SHP77 (cell line): ENCODE data around the gene L3MBTL4.
"Not testable (repeated sequence)": the region's sequence is repeated elsewhere in the genome, so short reads cannot be mapped to it uniquely, and the experiment has no call there.

Experiments
- DNase-seq, 2 experiments: peaks; one replicate each; lab custom pipeline; 2025; lab: John Stamatoyannopoulos, UW

L3MBTL4 gene

DNA sequence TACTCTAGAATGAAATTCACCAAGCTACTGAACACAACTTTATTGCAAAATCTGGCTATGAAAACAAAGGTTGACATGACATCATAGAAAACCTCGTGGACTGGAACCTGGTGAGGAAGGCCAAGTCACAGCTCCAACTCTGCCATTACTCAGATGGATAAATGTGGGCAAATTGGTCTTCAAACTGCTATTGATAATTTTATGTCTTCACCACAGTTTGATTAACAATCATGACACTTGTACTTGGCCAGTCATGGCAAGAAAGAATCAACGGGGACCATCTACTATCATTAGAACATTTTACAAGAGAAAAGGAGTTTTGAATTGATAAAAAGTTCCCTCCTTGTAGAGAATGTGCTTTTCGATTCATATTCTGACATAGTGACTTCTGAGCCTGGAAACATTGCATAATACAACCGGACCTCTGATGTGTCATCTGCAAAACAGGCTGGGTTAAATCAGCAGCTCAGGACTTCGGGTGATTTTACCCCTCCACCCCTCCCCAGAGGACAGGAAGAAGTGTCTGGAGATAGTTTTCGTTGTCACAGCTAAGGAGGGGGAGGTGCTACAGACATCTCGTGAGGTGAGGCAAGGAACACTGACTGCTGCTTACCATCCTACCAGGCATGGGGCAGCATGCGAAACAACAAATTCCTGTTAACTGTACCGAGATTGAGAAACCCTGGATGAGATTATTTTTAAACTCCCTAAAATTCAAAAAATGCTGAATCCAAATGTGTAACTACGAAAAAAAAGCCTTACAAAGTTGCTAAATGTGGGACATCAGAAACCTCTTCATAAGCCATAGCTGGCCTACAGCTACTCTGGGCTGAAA is 8.4 kb downstream of the L3MBTL4 start:
- no peak for DNase-seq

DNA sequence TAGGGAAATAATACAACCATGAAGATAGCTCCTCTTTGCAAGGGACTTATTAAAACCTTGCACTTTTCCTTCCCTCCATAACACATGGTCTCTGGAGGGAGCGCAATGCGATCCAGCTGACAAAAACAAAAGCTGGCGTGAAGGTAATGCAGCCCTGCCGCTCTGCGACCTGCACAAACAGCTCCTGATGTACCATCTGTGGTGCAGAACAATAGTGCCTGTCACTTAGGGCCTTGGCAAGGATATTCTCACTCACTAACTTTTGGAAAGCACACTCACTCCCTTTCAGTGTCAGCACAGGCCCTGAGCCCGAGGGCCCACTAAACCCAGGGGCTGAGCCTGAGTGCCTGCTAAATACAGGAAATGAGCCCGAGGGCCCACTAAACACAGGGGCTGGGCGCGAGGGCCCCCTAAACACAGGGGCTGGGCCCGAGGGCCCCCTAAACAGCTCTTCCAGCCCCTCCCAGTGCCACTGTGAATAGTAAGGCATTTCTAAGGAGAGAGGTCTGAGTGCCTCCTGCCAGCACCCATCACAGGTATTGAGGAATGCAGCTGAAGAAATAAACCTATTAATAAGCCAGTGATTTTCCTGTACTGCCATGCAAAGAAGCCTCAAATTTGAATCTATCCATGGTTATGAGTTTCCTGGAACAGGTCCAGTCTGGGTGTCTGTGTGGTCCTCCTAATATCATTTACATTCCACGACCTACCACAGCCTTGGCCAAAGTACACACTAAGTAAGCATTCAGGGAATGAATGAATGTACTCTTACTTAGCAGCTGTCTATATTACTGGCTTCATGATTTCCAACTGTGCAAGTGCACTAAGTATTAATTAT is 9.3 kb downstream of the L3MBTL4 start:
- DNase-seq = no peak

DNA sequence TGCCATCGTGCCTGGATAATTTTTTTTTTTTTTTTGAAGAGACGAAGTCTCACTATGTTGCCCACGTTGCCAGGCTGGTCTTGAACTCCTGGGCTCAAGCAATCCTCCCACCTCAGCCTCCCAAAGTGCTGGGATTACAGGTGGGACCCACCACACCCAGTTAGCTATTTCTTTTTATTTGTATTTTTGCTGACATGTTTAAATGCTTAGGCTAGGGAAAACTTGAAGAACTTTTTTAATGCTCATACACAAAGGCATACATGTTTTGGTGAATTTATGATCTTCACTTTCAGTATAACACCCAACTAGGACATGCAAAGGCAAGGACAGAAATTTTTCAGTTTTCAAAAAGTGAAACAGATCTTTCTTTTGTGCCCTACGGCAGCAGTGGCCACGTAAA is 9.9 kb downstream of the L3MBTL4 start:
- no peak for DNase-seq

DNA sequence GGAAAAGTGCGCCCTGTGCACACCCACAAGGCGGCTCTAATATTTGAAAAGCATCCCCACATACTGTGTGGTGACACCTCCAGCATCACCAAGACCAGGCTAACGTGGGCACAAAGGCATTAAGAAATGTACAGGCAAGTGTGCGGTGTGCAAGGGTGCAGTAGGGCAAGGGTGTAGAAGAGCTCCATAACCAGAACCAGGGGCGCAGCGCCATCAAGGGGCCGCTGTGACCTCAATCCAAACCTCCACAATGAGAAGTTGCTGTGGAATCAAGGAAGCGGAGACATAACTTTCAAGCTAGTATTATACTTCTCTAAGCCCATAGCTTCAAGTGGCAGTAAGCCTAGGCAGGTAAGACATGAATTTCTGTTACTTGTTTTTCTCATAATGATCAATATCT is 13.0 kb downstream of the L3MBTL4 start:
- DNase-seq = peak in 1 of 2 experiments; percentile 0

DNA sequence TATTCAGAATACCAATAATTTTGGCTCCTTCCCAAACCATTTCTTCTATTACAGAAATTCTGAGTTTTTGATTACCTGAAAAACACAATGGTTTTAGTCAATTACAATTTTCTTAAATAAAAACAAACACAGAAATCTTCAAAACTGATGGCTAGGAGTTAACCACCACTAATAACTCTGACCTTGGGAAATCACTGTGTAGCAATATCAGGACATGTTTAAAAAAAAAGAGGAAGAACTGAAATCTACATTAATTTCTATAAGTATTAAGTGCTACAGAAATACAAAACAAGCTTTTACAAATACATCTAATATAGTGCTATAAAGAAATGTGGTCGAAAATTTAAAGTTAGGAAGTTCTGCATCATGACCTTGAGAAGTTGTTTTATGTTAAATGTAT is 14.9 kb downstream of the L3MBTL4 start:
- DNase-seq = no peak

DNA sequence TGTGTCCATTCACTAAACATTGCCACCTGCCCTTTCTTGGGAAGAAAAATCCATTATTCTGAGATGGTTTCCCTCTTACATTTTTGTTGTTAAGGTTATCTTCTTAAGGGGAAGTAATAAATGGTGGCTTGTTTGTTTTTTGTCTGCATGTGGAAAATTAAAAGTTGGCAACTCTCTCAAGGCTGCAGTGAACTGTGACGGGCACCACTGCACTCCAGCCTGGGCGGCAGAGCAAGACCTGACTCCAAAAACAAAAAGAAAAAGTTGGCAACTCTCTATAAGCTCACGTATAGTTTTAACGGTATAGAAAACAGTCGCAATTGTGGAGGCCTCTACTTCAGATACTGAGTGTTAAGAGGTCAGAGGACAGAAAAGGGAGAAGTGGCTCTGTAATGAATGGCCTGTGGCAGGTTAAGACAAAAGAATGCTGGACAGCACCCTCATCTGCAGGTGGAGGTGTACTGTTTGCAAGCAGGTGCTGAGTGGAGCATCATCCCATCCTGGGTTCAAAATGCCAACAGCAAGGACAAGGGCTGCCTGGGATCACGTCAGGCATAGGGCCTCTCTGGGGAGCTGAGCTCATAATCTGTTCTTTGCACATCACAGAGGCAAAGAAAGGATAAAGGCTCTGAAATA is 16.7 kb downstream of the L3MBTL4 start:
- no peak for DNase-seq

DNA sequence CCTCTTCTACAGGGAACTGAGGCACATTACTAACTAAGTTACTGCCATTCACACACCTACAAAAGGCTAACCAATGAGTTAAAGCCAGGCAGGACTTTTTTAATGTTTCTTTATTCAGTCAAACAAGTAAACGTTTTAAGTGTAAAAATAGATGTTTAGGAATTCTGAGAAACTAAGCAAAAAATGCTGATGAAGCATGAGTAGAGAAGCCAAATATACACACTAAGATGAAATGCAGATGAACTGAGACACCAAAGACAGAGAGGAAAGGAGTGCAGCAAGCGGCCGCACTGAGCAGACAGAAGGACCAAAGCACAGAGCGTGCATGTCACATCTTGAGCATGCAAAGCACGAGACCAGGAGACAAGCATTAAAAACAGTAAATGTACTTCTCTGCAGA is 17.9 kb downstream of the L3MBTL4 start:
- DNase-seq = no peak

DNA sequence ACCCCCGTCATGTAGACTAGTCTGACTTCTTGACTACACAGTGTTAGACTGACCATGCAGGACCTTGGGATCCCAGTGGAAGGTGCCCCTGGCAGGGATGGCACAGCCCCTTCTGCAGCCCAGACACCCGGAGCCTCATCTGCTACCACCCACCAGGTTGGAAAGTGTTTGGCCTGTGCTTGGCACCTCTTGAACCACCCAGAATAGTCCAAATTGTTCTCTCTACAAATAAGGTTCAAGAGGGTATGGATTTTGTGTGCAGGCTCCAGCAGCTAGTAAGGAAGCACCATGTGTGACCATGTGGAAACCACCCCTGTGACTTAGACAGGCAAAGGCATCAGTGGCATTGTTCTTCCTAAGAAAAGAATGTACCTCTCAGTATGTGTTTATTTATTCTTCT is 18.4 kb downstream of the L3MBTL4 start:
- DNase-seq = no peak

DNA sequence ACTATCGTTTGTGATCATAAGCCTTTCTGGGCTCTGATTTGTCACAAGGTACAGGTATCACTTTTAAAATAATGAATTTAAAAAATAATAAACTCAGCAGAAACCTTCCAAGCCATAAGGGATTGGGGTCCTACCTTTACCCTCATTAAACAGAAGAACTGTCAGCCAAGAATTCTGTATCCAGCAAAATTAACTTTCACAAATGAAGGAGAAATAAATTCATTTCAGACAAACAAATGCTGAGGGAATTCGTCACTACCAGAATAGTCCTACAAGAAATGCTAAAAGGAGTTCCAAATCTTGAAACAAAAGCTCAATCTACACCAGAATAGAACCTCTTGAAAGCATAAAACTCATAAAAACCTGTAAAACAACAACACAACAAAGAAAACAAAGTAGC is 25.7 kb downstream of the L3MBTL4 start:
- no peak for DNase-seq

DNA sequence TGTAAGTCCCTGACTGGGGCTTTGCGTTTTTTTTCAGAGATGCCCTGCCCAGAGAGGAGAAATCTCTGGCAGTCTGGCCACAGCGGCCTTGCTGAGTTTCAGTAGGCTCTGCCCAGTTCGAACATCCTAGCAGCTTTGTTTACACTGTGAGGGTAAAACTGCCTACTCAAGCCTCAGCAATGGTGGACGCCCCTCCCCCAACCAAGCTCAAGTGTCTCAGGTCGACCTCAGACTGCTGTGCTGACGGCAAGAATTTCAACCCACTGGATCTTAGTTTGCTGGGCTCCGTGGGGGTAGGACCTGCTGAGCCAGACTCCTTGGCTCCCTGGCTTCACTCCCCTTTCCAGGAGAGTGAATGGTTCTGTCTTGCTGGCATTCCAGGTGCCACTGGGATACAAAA is 31.7 kb downstream of the L3MBTL4 start:
- DNase-seq = peak; percentile 12 to 34

DNA sequence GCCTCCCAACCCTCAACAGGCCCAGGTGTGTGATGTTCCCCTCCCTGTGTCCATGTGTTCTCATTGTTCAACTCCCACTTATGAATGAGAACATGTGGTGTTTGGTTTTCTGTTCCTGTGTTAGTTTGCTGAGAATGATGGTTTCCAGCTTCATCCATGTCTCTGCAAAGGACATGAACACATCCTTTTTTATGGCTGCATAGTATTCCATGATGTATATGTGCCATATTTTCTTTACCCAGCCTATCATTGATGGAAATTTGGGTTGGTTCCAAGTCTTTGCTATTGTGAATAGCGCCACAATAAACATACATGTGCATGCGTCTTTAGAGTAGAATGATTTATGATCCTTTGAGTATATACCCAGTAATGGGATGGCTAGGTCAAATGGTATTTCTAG is 37.2 kb downstream of the L3MBTL4 start:
- not testable (repeated sequence) for DNase-seq

DNA sequence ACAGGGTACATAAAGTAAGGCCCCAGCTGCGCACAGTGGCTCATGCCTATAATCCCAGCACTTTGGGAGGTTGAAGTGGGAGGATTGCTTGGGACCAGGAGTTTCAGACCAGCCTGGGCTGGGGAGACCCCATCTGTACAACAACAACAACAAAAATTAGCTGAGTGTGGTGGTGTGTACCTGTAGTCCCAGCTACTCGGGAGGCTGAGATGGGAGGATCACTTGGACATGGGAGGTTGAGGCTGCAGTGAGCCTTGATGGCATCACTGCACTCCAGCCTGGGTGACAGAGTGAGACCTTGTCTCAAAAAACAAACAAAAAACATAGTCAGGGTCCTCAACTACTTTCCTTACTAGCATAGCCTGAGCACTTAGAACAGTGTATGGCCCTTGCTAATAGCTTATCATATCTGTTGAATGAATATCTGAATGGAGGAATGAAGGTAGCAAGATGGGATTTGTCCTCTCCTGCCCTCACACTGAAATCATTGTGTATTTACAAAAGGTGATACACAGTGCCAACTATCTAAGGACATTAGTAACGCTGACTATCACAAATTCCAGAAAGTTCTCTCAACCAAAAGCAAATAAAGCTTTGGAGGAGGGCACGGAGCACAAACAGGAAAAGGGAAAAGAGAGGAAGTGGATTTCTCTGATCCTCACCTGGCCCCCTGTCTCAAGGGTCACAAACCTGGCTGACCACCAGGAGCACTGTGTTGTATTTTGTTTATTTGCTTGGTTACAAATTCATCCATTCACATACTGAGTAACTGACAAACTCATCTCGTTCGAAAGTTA is 38.1 kb downstream of the L3MBTL4 start:
- DNase-seq = no peak

DNA sequence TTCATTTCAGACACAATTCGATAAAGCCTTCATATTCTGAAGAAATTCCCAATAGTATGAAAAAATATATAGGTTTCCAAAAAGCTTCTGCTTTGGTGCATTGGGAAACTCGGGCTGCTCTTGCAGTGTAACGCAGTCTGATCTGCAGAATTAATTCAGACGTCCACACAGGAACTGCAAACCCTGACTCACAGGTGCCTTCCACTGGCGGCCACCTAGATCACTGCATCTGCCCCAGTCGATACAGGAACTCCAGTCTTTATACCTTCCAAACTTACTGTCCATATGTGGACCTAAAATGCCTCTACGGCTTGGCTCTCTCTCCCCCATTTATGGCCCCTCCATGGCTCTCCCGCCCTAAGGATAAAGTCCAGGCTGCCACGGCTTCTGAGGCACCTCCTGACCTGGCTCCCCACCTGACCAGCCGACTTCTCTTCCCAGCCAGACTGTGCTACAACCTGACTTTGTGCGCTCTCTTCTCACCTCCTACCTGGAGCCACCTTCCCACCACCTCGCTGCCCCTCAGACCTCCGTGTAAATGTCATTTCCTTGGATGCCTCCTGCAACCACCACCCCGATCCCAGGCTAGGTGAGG is 39.7 kb downstream of the L3MBTL4 start:
- DNase-seq = peak in 1 of 2 experiments; percentile 34

DNA sequence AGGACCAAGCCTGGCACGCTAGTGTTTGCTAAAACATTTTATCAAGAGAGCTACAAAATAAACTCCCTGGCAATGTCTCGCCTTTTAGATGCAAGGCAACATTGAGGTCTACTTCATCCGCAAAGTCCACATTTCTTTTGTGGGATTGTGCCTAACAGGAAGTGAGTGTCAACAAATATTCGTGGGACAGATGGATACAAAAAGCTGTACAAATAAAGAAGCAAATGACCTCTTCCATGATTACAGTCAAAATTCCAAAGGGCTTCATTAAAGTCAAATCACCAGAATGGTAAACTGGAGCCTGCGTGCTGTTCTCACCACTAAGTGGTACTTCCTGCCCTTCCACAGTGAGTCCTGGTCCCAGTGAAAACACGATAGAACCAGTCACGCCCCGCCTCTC is 40.4 kb downstream of the L3MBTL4 start:
- peak; percentile 47 to 49 for DNase-seq

DNA sequence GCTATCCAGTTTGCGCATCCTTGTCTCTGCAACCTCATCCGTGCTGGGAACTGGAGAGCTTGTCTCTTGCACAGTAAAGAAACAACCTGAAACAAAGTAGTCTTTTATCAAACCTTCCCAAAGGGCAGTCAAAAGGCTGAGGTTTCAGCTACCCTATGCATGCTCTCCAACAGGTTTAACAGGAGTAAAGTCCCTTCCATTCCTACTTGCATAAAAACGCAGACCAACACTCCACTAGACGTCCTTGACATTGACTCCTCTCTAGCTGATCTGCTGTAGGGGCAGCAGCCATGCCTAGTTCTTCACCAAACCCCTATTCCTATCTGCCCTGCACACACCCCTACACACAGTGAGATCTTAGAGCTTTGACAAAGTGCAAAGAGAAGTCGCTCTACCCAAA is 41.5 kb downstream of the L3MBTL4 start:
- DNase-seq = no peak

DNA sequence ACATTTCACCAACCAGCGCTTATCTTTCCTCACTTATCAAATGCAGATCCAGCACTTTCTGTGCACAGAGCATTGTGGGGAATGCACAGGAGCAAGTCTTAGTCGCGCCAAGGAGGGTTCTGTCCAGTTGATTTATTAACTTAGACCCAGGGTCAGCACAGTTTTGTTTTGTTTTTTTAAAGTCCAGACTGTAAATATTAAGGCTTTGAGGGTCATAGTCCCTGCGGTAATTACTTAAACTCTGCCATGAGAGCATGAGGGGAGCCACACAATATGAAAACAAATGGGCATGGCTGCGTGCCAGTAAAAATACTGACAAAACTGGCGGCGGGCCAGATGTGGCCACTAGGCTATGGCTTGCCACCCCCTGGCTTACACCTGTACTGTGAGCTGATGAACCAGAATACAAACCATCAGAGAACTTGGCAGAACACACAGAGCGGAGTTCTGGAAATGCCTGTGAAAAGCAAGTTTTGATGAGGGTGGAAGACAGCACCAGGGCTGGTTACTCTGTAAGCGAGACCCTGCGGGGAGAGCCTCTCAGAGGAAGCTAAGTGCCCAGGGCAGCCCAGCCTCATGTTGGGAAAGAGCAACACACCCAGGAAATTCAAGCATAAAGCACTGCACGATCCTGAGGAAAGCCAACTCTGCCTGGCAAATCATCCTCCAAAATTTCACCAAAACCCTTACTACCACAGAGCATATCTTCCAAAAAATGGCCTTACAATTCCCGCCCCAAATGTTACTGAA is 43.6 kb downstream of the L3MBTL4 start:
- DNase-seq = peak; percentile 73 to 85

DNA sequence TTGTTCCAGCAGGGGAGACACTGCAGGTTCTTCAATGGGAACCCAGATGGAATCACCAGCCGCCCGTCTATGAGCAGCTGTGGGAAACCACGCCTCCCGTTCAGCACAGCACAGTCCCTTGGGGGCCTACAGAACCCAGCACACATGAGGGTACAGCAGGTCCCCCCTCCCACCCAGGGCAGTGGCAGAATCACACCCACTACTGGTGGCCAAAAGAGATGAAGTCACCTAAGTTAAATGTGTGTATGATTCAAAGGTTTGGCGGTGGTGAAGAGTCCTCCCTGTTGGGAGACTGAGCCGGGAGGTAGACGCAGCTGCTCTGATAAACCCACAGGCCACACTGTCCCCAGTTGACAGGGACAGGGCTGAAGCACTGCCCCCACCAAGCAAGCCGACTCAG is 44.3 kb downstream of the L3MBTL4 start:
- peak; percentile 67 to 69 for DNase-seq

DNA sequence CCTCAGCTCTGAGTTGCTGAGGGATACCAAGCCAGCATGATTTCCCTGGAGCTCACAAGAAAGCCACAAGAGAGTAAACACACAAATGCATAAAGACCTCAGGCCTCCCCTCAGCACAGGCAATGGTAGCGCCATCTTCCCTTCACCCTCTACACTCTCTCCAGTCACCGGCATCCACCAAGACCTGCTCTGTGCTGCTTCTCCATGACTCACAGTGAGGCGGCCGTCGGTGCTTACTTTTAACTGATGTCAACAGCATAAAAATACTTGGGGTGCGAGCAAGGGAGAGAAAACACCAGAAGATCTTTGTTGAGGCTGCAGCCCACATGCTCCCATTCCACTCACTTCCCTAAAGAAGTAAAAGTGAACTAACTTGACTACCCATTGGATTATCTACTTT is 46.7 kb downstream of the L3MBTL4 start:
- DNase-seq = no peak

DNA sequence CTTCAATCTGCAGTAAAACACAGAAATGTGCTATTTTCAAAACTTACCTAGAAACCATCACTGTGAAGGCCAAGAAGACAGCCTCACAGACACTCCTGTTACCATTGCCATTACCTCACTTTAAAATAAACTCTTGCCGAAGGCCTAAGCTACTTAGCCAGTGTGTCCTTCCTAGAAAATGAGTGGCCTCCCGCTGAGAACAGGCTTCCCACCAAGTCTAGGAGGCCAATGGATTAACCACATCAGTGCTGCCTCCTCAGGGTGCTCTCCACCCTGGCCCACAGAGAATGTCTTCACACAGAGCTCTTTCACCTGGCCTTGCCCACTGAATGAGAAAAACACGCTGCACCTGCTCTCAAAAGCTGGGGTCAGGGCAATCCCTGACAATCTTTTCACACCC is 47.5 kb downstream of the L3MBTL4 start:
- no peak for DNase-seq

DNA sequence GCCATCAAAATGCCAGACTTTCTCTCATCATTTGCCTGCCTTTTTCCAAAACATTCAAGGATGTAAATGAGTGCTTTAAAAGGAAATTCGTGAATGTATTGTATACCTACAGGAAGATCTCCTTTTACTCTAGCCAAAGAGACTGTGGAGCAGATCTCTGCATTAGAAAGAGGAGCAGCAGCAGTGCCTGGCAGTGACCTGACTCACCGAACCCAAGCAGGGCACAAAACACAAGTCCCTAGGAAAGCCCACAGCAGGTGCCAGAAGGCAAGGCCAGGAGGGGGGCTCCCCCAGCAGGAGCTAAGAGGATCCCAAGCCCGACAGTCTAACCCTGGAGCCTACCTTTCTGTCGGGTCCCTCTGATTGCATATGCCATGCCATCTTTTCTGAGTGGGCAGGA is 47.9 kb downstream of the L3MBTL4 start:
- DNase-seq = no peak

DNA sequence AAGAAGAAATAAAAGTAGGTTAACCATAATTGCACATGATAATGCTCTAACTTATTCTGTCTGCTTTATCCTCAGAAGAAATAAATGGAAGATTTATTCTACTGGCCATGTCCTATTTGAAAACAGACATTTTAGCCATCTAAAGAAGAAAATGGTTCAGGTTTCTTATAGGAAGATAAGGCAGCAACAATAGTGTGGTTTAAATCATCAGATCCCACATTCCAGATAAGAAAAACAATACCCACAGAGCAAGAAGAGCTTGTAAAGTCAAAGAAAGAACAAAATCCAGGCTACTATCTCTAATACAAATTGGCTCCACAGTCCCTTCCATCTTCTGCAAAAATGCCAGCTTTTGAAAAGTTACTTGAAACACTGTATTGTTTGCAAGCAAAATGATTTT is 49.3 kb downstream of the L3MBTL4 start:
- DNase-seq = no peak
